Ovary (tissue), 3 donors: Measurements from ENCODE around the gene OVCA2.

ENCODE experiments used
- EP300 ChIP-seq: sonication (generic); formaldehyde crosslinking; IDR thresholded peaks from one replicate; pipeline ENCODE4 v1.6.1; 2017; ENCODE audit warnings: antibody characterized with exemption
- POLR2A ChIP-seq: fragments of 450-650 bp; IDR thresholded peaks from one replicate; pipeline ENCODE4 v1.6.1; 2017; ENCODE audit warnings: antibody characterized with exemption, mild to moderate bottlenecking, moderate library complexity
- TF ChIP-seq, protein P1 (sequence below), 3 donors: fragments of 450-650 bp in 2 of 3; fragments of 200-600 bp in 1 of 3; IDR thresholded peaks; one replicate each; pipeline versions ENCODE4 v1.5.1 to v1.8.0; 2016 to 2022; ENCODE audit warnings: antibody characterized with exemption in 3 of 3, mild to moderate bottlenecking in 1 of 3
- donor health status: DM: no; HTN: no; CAD: no.

DNA sequence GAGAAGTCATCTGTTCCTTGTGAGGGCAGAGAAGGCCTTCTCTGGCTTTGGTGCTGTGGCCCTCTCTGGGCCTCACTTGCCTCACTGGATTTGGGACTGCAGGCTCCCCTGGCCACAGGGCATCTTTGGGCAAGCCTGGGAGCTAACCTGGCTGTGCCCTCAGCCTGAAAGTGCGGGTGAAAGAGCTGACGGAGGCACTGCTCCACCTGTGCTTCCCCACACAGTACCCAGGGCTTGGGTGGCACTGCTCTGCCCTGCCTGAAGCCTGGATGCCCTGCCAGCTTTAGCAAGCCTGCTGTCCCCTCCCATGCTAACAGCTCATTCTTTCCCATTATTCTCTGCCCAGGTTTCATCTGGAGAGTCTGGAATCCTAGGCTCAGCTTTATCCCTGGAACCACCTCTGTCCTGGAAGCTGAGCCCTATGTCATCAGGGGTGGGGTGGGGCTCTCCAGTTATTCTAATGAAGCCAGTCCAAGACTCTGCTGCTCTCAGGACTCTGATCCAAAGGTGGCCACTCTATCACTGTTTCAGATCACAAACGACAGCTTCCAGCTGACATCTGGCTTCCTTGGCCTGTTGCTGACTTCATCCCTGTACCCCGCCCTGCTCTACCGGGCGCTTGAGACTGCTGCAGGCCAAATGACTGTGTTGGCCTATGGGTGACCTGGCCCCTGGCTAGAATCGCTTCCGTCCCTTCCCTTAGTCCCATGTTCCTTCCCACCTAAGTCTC is 42.4 kb downstream of the OVCA2 start:
- TF ChIP-seq, protein P1, sequence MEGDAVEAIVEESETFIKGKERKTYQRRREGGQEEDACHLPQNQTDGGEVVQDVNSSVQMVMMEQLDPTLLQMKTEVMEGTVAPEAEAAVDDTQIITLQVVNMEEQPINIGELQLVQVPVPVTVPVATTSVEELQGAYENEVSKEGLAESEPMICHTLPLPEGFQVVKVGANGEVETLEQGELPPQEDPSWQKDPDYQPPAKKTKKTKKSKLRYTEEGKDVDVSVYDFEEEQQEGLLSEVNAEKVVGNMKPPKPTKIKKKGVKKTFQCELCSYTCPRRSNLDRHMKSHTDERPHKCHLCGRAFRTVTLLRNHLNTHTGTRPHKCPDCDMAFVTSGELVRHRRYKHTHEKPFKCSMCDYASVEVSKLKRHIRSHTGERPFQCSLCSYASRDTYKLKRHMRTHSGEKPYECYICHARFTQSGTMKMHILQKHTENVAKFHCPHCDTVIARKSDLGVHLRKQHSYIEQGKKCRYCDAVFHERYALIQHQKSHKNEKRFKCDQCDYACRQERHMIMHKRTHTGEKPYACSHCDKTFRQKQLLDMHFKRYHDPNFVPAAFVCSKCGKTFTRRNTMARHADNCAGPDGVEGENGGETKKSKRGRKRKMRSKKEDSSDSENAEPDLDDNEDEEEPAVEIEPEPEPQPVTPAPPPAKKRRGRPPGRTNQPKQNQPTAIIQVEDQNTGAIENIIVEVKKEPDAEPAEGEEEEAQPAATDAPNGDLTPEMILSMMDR (IDR thresholded peaks at IDR 0.05): no peak
- TF ChIP-seq POLR2A: no peak
- TF ChIP-seq EP300: no peak
